ENCODE measurements around the gene ABCG4.
A peak's percentile ranks its signal among the peaks of the same experiment; 100 is the strongest.
"Not testable (repeated sequence)": the region's sequence is repeated elsewhere in the genome, so short reads cannot be mapped to it uniquely, and the experiment has no call there.

Gene ABCG4

GRCh38 chr11:119149018-119149785 lies at the start of gene ABCG4:
Gene ABCG4 (plus strand): TSS chr11:119149052. CDS start chr11:119149966, 914 bp downstream.
- DNase-seq: peak; percentile 53

GRCh38 chr11:119099711-119100110 lies 49.1 kb upstream of the ABCG4 start:
- DNase-seq: no peak

GRCh38 chr11:119100246-119100970 lies 48.4 kb upstream of the ABCG4 start:
- peak; percentile 65 for DNase-seq

GRCh38 chr11:119100994-119101758 lies 47.7 kb upstream of the ABCG4 start:
- no peak for DNase-seq

- DNase-seq: peak; percentile 84
These were observed 47.0 kb upstream of the ABCG4 start, which contains the start of gene DPAGT1 for GRCh38 chr11:119101759-119102423. Gene DPAGT1 (minus strand): TSS chr11:119101853. CDS start chr11:119101655, 198 bp downstream.

- not testable (repeated sequence) for DNase-seq
These were observed 45.6 kb upstream of the ABCG4 start for GRCh38 chr11:119103161-119103664.

GRCh38 chr11:119103793-119104192 lies 45.1 kb upstream of the ABCG4 start:
- DNase-seq: no peak

GRCh38 chr11:119106564-119107537 lies 42.0 kb upstream of the ABCG4 start, which contains the start of gene C2CD2L:
Gene C2CD2L (plus strand): TSS chr11:119107344. CDS start chr11:119107742, 398 bp downstream.
- peak; percentile 97 for DNase-seq

GRCh38 chr11:119107538-119108145 lies 41.2 kb upstream of the ABCG4 start:
- DNase-seq: peak; percentile 51

- peak; percentile 72 for DNase-seq
These were observed 40.6 kb upstream of the ABCG4 start for GRCh38 chr11:119108146-119108856.

- no peak for DNase-seq
These were observed 40.0 kb upstream of the ABCG4 start for GRCh38 chr11:119108857-119109221.

GRCh38 chr11:119109843-119110242 lies 39.0 kb upstream of the ABCG4 start:
- no peak for DNase-seq

GRCh38 chr11:119110439-119110838 lies 38.4 kb upstream of the ABCG4 start:
- DNase-seq: no peak

GRCh38 chr11:119111361-119111925 lies 37.4 kb upstream of the ABCG4 start:
- no peak for DNase-seq

GRCh38 chr11:119112314-119113020 lies 36.4 kb upstream of the ABCG4 start:
- no peak for DNase-seq

- DNase-seq: no peak
These were observed 35.1 kb upstream of the ABCG4 start for GRCh38 chr11:119113716-119114115.

- DNase-seq: no peak
These were observed 34.5 kb upstream of the ABCG4 start for GRCh38 chr11:119114351-119114750.

- DNase-seq: no peak
These were observed 33.2 kb upstream of the ABCG4 start for GRCh38 chr11:119115484-119116234.

Data from 8988T (cell line).